OCI-M1 (cell line): ENCODE results near the gene ADSS2.
"Not testable (repeated sequence)": the region's sequence is repeated elsewhere in the genome, so short reads cannot be mapped to it uniquely, and the experiment has no call there.

Experiments used
- DNase-seq: peaks from one replicate; lab custom pipeline; 2025; lab: John Stamatoyannopoulos, UW

ADSS2 gene

DNA sequence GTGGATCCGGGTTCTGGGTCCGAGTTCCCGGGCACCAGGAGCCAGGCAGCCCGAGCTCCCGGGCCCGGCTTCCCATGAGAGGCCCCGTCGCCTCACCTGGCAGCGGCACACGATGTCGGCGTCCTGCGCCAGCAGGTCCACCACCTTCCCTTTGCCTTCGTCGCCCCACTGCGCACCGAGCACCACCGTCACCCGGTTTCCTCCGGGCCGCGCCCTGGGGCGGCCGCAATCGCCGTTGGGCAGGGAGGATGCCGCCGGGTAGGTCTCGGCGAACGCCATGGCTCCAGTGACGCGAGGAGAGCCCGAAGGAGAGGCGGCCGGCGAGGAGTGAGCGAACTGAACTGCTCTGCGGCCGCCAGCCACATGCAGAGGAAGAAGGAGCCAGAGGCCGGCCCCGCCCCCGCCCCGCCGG lies at the start of gene ADSS2:
Gene ADSS2, minus strand, starts transcription at position 371 of the 412 bp plus-strand sequence. Its CDS starts 92 bp downstream, at position 279.
- DNase-seq: no peak

GRCh38 chr1:244500515-244500914 lies 48.8 kb upstream of the ADSS2 start:
- DNase-seq: not testable (repeated sequence)

GRCh38 chr1:244499484-244499883 lies 47.8 kb upstream of the ADSS2 start:
- DNase-seq: not testable (repeated sequence)

DNA sequence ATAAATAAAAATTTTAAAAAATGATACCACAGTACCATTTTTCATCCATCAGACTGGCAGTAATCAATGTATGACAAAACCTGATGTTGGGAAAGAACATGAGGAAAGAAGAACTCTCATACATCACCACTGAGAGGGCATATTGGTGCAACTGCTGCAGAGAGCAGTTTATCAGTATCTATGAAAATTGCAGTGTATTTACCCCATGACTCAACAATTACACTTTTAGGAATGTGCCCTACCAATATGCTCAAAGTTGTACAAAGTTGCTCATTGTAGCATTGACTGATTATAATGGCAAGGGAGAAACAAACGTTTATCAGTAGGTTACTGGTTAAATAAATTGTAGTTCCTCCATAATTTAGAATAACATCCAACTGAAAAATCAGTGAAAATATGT lies 46.1 kb upstream of the ADSS2 start:
- no peak for DNase-seq

- DNase-seq: no peak
Observed at GRCh38 chr1:244496186-244496585, 44.5 kb upstream of the ADSS2 start.

- no peak for DNase-seq
Observed at GRCh38 chr1:244494653-244495052, 42.9 kb upstream of the ADSS2 start.

DNA sequence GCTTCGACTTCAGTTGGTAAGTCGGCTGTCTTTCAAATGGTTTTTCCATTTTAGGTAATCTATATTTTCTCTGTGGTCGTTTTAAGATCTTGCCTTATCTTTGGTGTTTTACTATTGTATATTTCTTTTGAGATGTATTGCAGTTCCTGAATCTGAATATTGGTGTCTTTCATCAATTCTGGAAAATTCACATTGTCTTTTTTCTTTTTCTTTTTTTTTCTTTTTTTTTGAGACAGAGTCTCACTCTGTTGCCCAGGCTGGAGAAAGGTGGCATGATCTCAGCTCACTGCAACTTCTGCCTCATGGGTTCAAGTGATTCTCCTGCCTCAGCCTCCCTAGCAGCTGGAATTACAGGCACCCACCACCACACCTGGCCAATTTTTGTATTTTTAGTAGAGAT lies 33.3 kb upstream of the ADSS2 start:
- DNase-seq: not testable (repeated sequence)

- no peak for DNase-seq
Observed at GRCh38 chr1:244473059-244473605, 21.4 kb upstream of the ADSS2 start.

DNA sequence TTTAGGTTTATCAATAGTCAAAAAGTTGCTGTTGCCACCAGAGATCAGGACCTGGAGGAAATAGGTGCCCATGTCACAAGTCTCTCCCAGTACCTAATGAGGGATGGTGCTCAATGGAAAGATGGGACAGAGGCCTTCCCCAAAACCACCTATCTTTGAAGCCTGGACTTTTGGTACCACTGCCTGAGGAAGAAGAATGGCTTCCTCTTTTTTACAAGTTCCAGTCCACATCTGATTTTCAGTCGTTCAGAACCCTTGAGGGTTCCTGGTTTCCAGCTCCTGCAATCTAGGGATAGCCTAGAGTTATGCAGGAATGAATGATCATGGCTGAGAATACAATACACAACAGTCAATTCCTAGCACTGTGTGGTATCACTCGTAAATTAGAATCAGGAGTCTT lies 15.0 kb upstream of the ADSS2 start:
- no peak for DNase-seq

DNA sequence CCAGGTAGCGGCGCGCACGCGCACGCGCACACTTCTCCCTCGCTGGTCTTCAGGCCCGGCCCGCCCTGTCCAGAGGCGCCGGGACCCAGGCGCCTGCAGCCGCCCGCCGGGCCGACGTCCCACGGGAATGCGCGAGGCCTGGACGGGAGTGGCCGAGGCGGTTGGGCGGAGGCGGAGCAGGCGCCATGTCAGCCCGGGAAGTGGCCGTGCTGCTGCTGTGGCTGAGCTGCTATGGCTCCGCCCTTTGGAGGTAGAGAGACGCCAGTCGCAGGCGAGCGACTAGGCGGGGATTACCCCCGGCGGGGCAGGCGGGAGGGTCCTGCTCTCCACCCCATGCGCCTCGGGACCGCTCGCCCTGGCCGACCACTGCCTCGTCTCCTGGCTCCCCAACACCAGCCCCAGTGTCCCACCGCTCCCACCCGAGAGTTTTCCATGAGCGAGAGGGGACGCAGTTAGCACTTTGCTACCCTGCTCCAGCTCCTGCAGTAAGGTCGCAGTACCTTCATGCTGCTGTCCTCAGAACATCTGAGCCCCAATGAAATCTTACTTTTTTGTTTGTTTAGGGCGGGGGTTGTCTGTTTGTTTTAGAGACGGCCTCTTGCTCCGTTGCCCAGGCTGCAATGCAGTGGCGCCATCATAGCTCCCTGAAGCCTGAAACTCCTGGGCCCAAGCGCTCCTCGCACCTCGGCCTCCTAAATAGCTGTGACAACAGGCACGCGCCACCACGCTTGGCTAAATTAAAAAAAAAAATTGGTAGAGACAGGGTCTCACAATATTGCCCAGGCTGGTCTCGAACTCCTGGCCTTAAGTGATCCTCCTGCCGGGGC lies 9.7 kb upstream of the ADSS2 start, which contains the start of gene CATSPERE:
Gene CATSPERE, plus strand, starts transcription at position 29 of the 827 bp plus-strand sequence. Its CDS starts 157 bp downstream, at position 186.
- DNase-seq: no peak

- DNase-seq: no peak
Observed at GRCh38 chr1:244460197-244460596, 8.5 kb upstream of the ADSS2 start.

DNA sequence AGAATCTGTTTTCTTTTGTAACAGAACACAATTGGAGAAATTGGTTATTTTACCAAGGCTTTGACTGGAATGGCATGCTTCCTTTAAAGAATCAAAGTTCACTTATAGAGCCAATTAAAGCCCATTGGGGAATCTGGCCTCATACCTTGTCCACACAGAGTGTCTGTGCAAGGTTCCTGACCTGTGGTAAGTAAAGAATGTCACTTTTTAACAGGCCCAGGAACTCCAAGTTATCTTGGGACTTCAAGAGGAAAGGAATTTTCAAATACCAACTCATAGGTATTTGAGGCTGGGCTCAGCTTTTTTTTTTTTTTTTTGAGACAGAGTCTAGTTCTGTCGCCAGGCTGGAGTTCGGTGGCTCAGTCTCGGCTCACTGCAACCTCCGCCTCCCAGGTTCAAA lies 7.1 kb upstream of the ADSS2 start:
- no peak for DNase-seq

- peak; percentile 46 for DNase-seq
Observed at GRCh38 chr1:244456586-244456985, 4.9 kb upstream of the ADSS2 start.

DNA sequence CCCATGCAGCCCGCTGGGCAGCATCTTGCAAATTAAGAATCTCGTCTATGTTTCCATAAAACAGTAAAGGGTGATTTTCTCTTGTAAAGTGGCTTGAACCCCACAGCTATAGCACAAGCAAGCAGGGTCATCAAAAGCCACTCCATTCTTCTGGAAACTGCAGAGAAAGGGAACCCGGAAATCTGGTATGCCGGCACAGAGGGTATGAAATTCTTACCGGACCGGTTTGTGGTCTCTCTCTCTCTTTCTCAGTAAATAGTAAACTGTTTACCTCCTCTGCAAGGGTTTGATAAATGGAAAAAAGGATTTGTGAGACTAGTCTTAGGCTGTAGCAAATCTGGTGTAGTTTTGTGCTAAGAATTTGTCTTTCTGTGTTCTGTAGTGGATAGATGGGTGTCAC lies 2.7 kb upstream of the ADSS2 start:
- no peak for DNase-seq

DNA sequence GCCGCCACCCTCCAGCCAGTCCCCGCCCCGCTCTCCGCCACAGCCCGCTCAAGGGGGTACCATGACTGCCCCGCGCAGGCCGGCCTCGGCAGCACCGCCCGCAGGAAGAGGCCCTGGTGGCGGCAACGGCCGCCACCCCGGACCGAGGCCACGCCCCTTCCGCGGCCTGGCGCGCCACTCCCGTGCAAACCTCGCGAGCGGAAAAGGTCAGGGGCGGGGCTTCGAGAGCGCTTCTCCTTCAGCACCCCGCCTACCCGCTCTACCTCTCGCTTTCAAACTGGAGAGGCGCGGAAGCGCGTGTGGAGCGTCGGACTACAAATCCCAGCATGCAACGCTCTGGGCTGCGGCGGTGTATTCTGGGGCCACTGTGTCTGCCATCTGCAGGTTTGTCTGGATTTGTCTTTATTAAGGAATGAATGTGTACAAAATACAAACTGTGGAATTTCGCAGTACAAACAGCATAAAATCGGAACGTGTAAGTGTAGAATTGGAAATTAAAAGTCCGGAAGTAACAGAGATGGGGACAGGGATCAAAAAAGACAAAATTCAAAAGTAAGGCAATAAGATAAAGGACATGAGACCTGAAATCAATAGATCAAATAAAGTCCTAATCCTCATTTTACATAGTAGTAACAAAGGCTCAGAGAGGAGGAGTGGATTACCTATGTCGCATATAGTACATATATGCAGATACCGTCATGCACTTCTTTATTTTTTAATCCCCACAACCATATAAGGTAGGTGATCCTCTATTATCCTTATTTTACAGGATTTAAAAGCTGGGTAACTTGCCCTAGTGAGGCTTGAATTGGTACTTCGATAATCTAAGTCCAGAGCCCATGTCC lies 464 bp upstream of the ADSS2 start:
- peak; percentile 100 for DNase-seq

DNA sequence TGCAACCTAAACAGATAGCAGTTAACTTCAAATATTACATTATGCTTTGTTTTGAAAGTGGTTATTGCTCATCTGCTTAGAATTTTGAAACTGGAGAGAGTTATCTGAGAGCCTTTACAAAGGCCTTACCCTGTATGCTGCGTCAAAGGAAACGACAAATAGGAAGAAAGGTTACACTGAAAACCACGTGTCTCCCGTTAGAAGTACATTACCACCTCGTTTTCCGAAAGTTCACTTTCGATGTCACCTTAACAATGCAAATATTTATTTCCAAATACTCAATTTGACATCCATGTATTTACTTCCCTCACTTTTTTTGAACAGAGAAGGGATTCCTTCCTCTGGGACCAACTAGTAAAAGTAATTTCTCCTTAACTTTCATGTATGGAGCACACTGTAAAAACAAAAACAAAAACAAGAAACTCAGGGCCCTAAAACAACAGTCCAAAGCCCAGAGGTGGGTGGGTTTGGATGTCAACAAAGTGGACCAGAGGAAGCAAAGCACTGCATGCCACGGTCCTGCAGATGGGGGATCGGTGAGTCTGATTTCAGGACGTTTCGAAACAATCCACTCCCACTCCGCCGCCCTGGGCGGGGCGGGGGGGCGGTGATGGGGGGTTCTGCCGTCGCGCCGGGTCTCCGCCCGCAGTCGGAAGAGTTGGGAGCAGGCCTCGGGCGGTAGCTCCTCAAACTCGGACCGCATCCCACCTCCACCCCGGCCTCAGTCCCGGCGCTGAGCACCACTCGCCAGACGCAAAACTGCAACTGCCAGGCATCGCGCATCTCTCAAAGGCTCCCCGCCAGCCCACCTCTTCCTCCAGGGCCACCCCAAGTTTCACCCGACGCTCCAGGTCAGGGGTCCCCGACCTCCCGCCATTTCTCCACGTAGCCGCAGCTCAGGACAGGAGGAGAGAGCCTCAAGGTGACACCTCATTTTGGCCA lies 841 bp downstream of the ADSS2 start:
- peak; percentile 79 for DNase-seq

DNA sequence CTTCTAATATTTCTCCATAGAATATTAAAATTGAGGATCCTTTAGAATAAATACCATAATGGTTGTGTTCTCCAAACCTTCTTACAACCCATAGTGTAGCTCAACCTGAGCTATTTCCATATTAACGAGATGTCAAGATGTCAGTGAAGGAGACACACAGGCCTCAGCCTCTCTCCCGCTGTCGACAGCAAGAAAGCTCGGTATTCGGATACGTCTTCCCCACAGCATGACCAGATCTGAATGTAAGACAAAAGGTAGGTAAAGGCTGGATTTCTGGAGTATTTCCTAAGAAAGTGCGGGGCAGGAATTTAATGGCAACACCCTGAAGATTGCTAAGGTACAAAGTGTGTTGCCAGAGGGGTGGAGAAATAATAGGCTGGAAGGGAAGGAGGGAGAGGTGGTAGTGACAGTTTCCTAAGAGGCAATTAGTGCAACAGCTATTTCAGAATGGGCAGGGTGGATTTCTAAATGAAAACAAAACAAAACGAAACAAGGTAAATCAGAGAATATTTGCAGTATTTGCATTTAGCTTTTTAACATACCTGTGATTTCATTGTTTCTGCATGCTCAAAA lies 1.7 kb downstream of the ADSS2 start:
- DNase-seq: no peak

GRCh38 chr1:244448279-244449036 lies 3.3 kb downstream of the ADSS2 start:
- no peak for DNase-seq

DNA sequence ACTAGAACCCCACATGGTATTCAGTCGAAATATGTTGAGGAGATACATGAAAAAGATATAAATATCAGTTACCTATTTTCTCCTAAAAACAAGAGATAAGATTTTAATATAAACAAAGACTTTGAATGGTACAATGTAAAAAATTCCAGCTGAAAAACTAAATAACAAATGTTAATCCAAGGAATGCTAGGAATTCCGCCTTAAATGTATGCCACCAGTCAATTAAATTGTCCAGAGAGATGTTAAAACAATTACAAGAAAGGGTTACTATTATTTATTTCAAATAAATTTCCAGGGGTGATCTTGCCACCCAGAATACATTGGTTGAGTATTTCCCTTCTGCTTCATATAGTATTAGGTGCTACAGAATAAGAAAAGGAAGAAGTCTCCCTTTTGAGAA lies 4.2 kb downstream of the ADSS2 start:
- DNase-seq: no peak

- DNase-seq: peak; percentile 50
Observed at GRCh38 chr1:244447024-244447423, 4.7 kb downstream of the ADSS2 start.
